ENCODE data around the gene MTHFD1. TPM values are rescaled to one million over a fixed set of nuclear protein-coding genes. Genes with fewer than 3 reads are reported as not detected.

MTHFD1 gene
- total RNA-seq, 1 experiment from 2014 or later = 153 TPM

- Histone ChIP-seq H3K36me3 (ENCODE audit: control insufficient read depth in 1 of 2, insufficient read depth in 2 of 2, low read length in 2 of 2) (no peaks in the 10 kb centered on the region), H3K27me3 (ENCODE audit: insufficient read depth, low read length) (no peaks in the 10 kb centered on the region), H3K4me2 (ENCODE audit: low read length) (no peak overlapping the region), H3K4me3 (replicated peaks in 1 of 2; ENCODE audit: low read depth in 1 of 2, low read length in 2 of 2) (no peak overlapping the region), H3K27ac (ENCODE audit: low read depth, low read length) (no peak overlapping the region), H4K20me1 (ENCODE audit: insufficient read depth) (no peaks in the 10 kb centered on the region), H3K4me1 (ENCODE audit: control insufficient read depth in 1 of 2, insufficient read depth in 2 of 2, low read length in 2 of 2) (peaks cover 11 to 27% of the 10 kb centered on the region in 2 experiments; a peak in 3 of 4 replicates), H2AFZ (ENCODE audit: low read depth, low read length, poor library complexity, severe bottlenecking) (no peak overlapping the region), H3K9ac (ENCODE audit: low read length) (no peak overlapping the region), H3K79me2 (ENCODE audit: insufficient read depth, low read length) (no peaks in the 10 kb centered on the region), H3K9me2 (ENCODE audit: insufficient read depth) (no peaks in the 10 kb centered on the region), H3K9me3 (ENCODE audit: control insufficient read depth in 1 of 2, insufficient read depth in 1 of 2, low read depth in 1 of 2, low read length in 2 of 2) (no peaks in the 10 kb centered on the region)
- TF ChIP-seq ELF1 (IDR thresholded peaks at IDR 0.05; ENCODE audit: borderline replicate concordance, low read depth) = no peak
- no peak for TF ChIP-seq TCF7L2 (IDR thresholded peaks at IDR 0.05; ENCODE audit: borderline replicate concordance, extremely low read depth, insufficient read depth, insufficient read length)
- TF ChIP-seq JUND (IDR thresholded peaks at IDR 0.05) = no peak
- TF ChIP-seq SP1 (IDR thresholded peaks at IDR 0.05; ENCODE audit: low read depth) = no peak
- no peak for TF ChIP-seq REST (IDR thresholded peaks at IDR 0.05; ENCODE audit: low read depth)
- TF ChIP-seq ZNF274 (IDR thresholded peaks at IDR 0.05; ENCODE audit: low read depth, low read length) = no peak
- no peak for TF ChIP-seq ZBTB33 (IDR thresholded peaks at IDR 0.05; ENCODE audit: extremely low read depth, insufficient replicate concordance, low read length)
- TF ChIP-seq CEBPB (IDR thresholded peaks at IDR 0.05; ENCODE audit: low read depth) = no peak
- TF ChIP-seq EGR1 (IDR thresholded peaks at IDR 0.05; ENCODE audit: low read depth) = no peak
- no peak for TF ChIP-seq EZH2phosphoT487 (IDR thresholded peaks at IDR 0.05; ENCODE audit: borderline replicate concordance)
- TF ChIP-seq POLR2A (IDR thresholded peaks at IDR 0.05; ENCODE audit: borderline replicate concordance, extremely low read depth, insufficient read depth, insufficient read length) = no peak
- no peak for TF ChIP-seq RAD21 (IDR thresholded peaks at IDR 0.05; ENCODE audit: low read depth)
- TF ChIP-seq MAX (IDR thresholded peaks at IDR 0.05) = no peak
- TF ChIP-seq SRF (IDR thresholded peaks at IDR 0.05; ENCODE audit: low read depth) = no peak
- no peak for TF ChIP-seq FOSL1 (IDR thresholded peaks at IDR 0.05; ENCODE audit: low read depth)
- no peak for TF ChIP-seq POLR2AphosphoS5 (IDR thresholded peaks at IDR 0.05; ENCODE audit: low read depth, low read length)
- intact Hi-C loops (cut with micrococcal nuclease) = no loop called here
- ChIA-PET RAD21 (ENCODE audit: low non-redundant PET in 1 of 2, low total read pairs in 2 of 2, uncharacterized antibody in 2 of 2, unreplicated experiment in 2 of 2) (no interaction called here), CTCF (no interaction called here), POLR2A (interaction anchor here (1.6 kb wide), 1 partner anchor 19 kb away, joined by 4 read pairs; the partner anchor contains the start of gene MTHFD1)
- DNase-seq (ENCODE audit: low read depth, low spot score) (no peak), ATAC-seq (no peak)
- no TSS peak for BruUV-seq (replicated peaks)
Measured at GRCh38 chr14:64369201-64369600, 19.0 kb upstream of the MTHFD1 start.
